Panc1 (cell line): ENCODE results near the gene UTS2R. TPM values are rescaled to one million over a fixed set of nuclear protein-coding genes. Genes with fewer than 3 reads are reported as not detected.

Source experiments
- ATAC-seq: fragments of 200-7000 bp; cut with Tn5 transposase; 2 replicates; pipeline ENCODE4 v1.9.1; 2020; ENCODE audit warnings: mild to moderate bottlenecking, moderate library complexity
- BruUV-seq: library from RNA; stranded (reverse); fragments of 400-500 nt; replicated peaks from 2 replicates; lab custom pipeline; 2021; lab: Mats Ljungman, UMichigan
- CTCF ChIA-PET: fragments of 300-600 bp; sonication (Branson Sonifier 250); formaldehyde crosslinking; loops from one replicate; lab custom pipeline; 2022; ENCODE audit warnings: antibody characterized with exemption; lab: Charles Lee
- POLR2A ChIA-PET: fragments of 300-600 bp; sonication (Branson Sonifier 250); formaldehyde crosslinking; loops from one replicate; lab custom pipeline; 2022; ENCODE audit warnings: antibody characterized with exemption; lab: Charles Lee
- DNase-seq: peaks from one replicate; pipeline ENCODE4 v3.0.0-alpha.2; 2010; ENCODE audit warnings: low read depth, low spot score
- H3K27ac ChIP-seq: 2 replicates; pipeline ENCODE4 v1.5.1; 2011; ENCODE audit warnings: mild to moderate bottlenecking, low read length, inconsistent platforms
- H3K27me3 ChIP-seq: fragments of 200-500 bp; sonication (Bioruptor generic); 2 replicates; pipeline ENCODE4 v1.6.0; 2014; ENCODE audit warnings: low read length, inconsistent platforms; ENCODE audit not compliant: control insufficient read depth, insufficient read depth
- H3K36me3 ChIP-seq: fragments of 200-500 bp; sonication (Bioruptor generic); 2 replicates; pipeline ENCODE4 v1.5.1; 2014; ENCODE audit warnings: inconsistent platforms, mild to moderate bottlenecking, low read length, moderate library complexity; ENCODE audit not compliant: control insufficient read depth, insufficient read depth
- H3K4me1 ChIP-seq: 2 replicates; pipeline ENCODE4 v1.5.1; 2011; ENCODE audit warnings: inconsistent platforms, mild to moderate bottlenecking, low read length, moderate library complexity; ENCODE audit not compliant: control insufficient read depth, insufficient read depth
- H3K4me3 ChIP-seq, 2 experiments: 2 replicates each; pipeline ENCODE4 v1.5.1; 2011 to 2012; ENCODE audit warnings: low read depth in 2 of 2, low read length in 2 of 2, mild to moderate bottlenecking in 2 of 2, inconsistent platforms in 1 of 2, moderate library complexity in 1 of 2
- H3K9me3 ChIP-seq: fragments of 200-500 bp; sonication (Bioruptor generic); 2 replicates; pipeline ENCODE4 v1.5.1; 2014; ENCODE audit warnings: low read depth, mild to moderate bottlenecking, inconsistent platforms, low read length, moderate library complexity; ENCODE audit not compliant: control insufficient read depth, insufficient read depth
- CTCF ChIP-seq: fragments of 450-650 bp; IDR thresholded peaks from 2 replicates; pipeline ENCODE4 v1.5.1; 2017; ENCODE audit warnings: mild to moderate bottlenecking
- POLR2AphosphoS5 ChIP-seq: IDR thresholded peaks from 2 replicates; pipeline ENCODE4 v1.6.1; 2012; ENCODE audit warnings: mild to moderate bottlenecking, low read depth, low read length, moderate library complexity
- REST ChIP-seq, 2 experiments: IDR thresholded peaks; 2 replicates each; pipeline ENCODE4 v1.6.1; 2011 to 2012; ENCODE audit warnings: low read depth in 2 of 2, control low read depth in 1 of 2, low read length in 1 of 2, mild to moderate bottlenecking in 1 of 2, moderate library complexity in 1 of 2; ENCODE audit not compliant: insufficient read depth in 1 of 2
- SIN3A ChIP-seq: IDR thresholded peaks from 2 replicates; pipeline ENCODE4 v1.6.1; 2012; ENCODE audit warnings: low read depth, mild to moderate bottlenecking, low read length, moderate library complexity, borderline replicate concordance; ENCODE audit not compliant: insufficient read depth
- TCF7L2 ChIP-seq: IDR thresholded peaks from 2 replicates; pipeline ENCODE4 v1.6.1; 2011; ENCODE audit warnings: mild to moderate bottlenecking, low read depth, low read length, inconsistent platforms
- in situ Hi-C: cut with HindIII; loops from 2 replicates; pipeline ENCODE4 v1.10.0; 2016; ENCODE audit warnings: low sequenced_read_pairs, low pct_unique_long_range_greater_than_20kb
- intact Hi-C: fragments of 100-400 bp; cut with micrococcal nuclease; formaldehyde crosslinking; loops from one replicate; pipeline ENCODE4 v1.10.0; 2022; ENCODE audit not compliant: unreplicated experiment
- total RNA-seq: library from RNA; stranded (reverse); gene quantifications from one replicate; pipeline ENCODE4 v1.2.1, GENCODE V29; 2021; ENCODE audit not compliant: unreplicated experiment

The UTS2R gene
- total RNA-seq, 1 experiment from 2014 or later = 0.39 TPM

- H3K27me3 ChIP-seq = no peaks in the 10 kb centered on the region
- H3K27ac ChIP-seq = no peak overlapping the region
Observed at GRCh38 chr17:82377924-82378740, 6.6 kb downstream of the UTS2R start.

GRCh38 chr17:82378741-82379021, 7.1 kb downstream of the UTS2R start:
- ATAC-seq (no peak), DNase-seq (no peak)
- in situ Hi-C loops (no loop called here), intact Hi-C loops (no loop called here)
- no peak overlapping the region for H3K27ac ChIP-seq
- H3K9me3 ChIP-seq = no peaks in the 10 kb centered on the region
- no peaks in the 10 kb centered on the region for H3K36me3 ChIP-seq
- H3K27me3 ChIP-seq = no peaks in the 10 kb centered on the region
- no TSS peak for BruUV-seq
- H3K4me3 ChIP-seq = no peak overlapping the region
- ChIA-PET POLR2A (interaction anchor here (0.7 kb wide), 1 partner anchor 56 kb away, joined by 9 read pairs; no protein-coding TSS in a partner anchor), CTCF (interaction anchor here (0.6 kb wide), 1 partner anchor 23 kb away, joined by 3 read pairs; no protein-coding TSS in a partner anchor)
- H3K4me1 ChIP-seq = peaks cover 12% of the 10 kb centered on the region
- no peak for TF ChIP-seq SIN3A
- TF ChIP-seq POLR2AphosphoS5 = no peak
- TF ChIP-seq TCF7L2 = no peak
- TF ChIP-seq CTCF = no peak

More at GRCh38 chr17:82377924-82378740, 6.6 kb downstream of the UTS2R start:
- Histone ChIP-seq H3K4me3 (no peak overlapping the region), H3K36me3 (no peaks in the 10 kb centered on the region), H3K9me3 (no peaks in the 10 kb centered on the region), H3K4me1 (peaks cover 8% of the 10 kb centered on the region)
- POLR2A ChIA-PET = interaction anchor here (0.6 to 0.7 kb wide), 3 partner anchors 13 to 56 kb away, joined by 5 to 9 read pairs (median 7); no protein-coding TSS in a partner anchor
- DNase-seq (no peak), ATAC-seq (no peak)
- in situ Hi-C loops (no loop called here), intact Hi-C loops (no loop called here)
- TF ChIP-seq REST (IDR thresholded peaks at IDR 0.05; ENCODE audit: insufficient read depth in 1 of 2, low read depth in 2 of 2, low read length in 1 of 2) (no peak), POLR2AphosphoS5 (no peak), SIN3A (no peak), CTCF (no peak), TCF7L2 (no peak)
- no TSS peak for BruUV-seq
- CTCF ChIA-PET = interaction anchor here (0.6 kb wide), 1 partner anchor 22 kb away, joined by 3 read pairs; no protein-coding TSS in a partner anchor
